ENCODE measurements around the gene PDP2. TPM values are rescaled to one million over a fixed set of nuclear protein-coding genes. Genes with fewer than 3 reads are reported as not detected.
A peak's percentile ranks its signal among the peaks of the same experiment; 100 is the strongest.
"Not testable (repeated sequence)": the region's sequence is repeated elsewhere in the genome, so short reads cannot be mapped to it uniquely, and the experiment has no call there.

Gene PDP2
- total RNA-seq, 1 experiment from 2014 or later: 10.5 TPM

DNA sequence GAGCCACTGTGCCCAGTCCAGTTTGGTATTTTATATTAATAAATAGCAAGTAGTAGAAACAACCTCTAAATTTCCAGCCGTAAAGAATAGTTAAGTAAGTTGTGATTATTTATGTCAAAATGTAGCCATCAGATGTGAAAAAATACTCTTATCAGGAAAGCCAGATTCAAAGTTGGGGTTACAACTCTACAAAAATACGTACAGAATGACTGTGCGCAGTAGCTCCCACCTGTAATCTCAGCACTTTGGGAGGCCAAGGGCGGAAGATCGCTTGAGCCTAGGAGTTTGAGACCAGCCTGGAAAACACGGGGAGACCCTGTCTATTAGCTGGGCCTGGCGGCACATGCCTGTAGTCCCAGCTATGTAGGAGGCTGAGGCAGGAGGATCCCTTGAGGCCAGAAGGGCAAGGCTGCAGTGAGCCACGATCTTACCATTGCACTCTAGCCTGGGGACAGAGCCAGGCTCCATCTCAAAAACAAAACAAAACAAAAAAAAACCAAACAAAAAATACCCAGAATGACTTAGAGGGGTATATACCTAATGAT is 1.7 kb downstream of the PDP2 start:
- no peak for DNase-seq (ENCODE audit: extremely low read depth, low read depth)

DNA sequence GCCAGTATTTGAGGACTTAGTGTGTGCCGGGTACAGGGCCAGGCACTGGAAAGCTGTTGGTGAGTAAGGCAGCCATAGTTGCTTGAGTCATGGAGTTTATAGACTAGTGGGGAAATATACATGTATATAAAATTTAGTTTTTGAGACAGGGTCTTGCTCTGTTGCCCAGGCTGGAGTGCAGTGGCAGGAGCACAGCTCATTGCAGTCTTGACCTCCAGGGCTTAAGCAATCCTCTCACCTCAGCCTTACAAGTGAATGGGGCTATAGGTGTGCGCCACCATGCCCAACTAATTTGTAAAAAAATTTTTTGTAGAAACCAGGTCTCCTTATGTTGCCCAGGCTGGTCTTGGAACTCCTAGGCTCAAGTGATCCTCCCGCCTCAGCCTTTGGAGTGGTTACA is 2.4 kb downstream of the PDP2 start:
- DNase-seq (ENCODE audit: extremely low read depth, low read depth): no peak

DNA sequence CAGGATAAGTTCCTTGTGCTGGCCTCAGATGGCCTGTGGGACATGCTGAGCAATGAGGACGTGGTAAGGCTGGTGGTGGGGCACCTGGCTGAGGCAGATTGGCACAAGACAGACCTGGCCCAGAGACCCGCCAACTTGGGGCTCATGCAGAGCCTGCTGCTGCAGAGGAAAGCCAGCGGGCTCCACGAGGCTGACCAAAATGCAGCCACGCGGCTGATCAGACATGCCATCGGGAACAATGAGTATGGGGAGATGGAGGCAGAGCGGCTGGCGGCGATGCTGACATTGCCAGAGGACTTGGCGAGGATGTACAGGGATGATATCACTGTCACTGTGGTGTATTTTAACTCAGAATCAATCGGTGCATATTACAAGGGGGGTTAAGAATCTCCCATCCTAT is 5.2 kb downstream of the PDP2 start:
- DNase-seq (ENCODE audit: extremely low read depth, low read depth): no peak

DNA sequence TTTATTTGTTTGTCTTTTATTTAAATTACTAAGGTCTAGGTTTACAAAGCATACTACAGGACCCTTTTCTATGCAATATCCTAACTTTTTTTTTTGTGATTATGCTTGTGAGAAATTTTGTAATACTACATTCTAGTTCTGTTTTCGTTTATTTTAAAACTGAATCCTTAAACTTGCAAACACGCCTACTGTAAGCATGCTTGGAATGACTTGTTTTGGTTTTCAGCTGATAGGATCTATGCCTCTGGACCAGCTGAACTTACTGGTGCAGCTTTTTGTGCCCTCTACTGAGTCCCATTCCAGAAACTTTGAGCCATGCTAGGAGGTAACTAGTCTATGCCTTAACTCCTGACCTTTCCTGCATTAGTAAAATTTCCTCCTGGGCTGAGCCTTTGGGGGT is 6.0 kb downstream of the PDP2 start:
- no peak for DNase-seq (ENCODE audit: extremely low read depth, low read depth)

GRCh38 chr16:66886914-66887313 is 6.6 kb downstream of the PDP2 start:
- no peak for DNase-seq (ENCODE audit: extremely low read depth, low read depth)

GRCh38 chr16:66888647-66889615 is 8.6 kb downstream of the PDP2 start:
- DNase-seq (ENCODE audit: extremely low read depth, low read depth): no peak

DNA sequence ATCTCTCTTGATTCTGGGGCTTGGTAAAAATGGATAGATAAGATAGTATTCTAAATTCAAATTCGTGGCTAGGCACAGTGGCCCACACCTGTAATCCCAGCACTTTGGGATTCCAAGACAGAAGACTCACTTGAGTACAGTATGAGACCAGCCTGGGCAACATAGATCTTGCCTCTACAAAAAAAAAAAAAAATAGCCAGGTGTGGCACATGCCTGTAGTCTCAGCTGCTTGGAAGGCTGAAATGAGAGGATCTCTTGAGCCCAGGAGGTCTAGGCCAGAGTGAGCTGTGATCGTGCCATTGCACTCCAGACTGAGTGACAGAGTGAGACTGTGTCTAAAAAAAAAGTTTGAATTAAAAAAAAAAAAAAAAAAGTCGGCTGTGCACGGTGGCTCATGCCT is 9.3 kb downstream of the PDP2 start:
- DNase-seq (ENCODE audit: extremely low read depth, low read depth): no peak

DNA sequence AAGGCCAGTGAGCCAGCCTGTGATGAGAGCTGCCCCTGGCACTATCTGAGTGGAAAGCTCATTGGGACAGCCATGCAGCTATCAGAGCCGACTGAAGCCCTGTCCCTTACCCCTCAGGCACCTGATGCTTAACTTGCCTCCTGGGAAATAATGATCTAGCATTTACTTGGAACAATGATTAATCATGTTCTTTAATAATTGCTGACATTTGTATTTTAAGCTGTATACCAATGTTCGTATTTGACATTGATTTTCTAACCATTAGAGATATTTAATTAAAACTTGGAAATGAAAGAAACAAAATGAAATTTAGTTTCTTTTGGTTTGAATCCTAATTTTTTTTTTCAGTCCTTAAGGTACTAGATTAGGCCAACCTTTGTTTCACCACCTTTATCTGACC is 10.5 kb downstream of the PDP2 start:
- DNase-seq (ENCODE audit: extremely low read depth, low read depth): no peak

DNA sequence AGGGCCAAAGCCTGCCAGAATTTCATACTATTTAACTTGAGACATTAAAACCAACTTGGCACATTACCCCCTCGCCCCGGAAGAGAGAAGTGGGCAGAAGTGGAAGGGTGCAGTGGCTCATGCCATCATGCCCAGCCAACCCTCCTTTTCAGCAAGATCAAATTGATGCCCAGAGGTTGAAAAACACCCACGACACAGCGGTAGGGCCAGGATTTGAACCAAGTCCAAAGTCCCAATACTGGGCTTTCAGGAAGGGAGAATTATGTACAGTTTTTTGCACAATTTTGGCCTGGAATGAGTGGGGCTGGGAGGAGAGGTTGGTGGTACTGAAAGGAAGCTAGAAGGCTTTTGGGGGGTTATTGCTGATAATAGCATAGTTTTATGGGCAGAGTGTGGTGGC is 11.0 kb downstream of the PDP2 start:
- no peak for DNase-seq (ENCODE audit: extremely low read depth, low read depth)

GRCh38 chr16:66891797-66892196 is 11.5 kb downstream of the PDP2 start:
- DNase-seq (ENCODE audit: extremely low read depth, low read depth): no peak

DNA sequence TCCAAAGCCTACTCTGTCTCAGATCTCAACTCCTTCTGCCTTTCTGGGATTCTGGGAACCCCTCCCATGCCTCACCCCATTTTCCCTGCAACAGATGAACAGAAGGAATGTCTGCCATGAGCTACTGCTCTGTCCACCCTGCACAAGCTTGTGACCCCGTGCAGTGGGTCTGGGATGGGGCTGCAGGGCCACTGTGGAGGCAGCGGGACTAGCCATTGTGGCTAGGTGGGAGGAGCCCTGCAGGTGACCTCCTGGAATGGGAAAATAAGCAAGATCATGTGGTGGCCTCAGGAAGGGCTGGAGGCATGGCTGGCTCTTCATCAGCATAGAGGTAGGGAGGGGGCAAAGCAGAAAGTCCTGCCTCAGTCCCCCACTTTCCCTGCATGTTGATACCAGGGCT is 13.7 kb downstream of the PDP2 start:
- no peak for DNase-seq (ENCODE audit: extremely low read depth, low read depth)

DNA sequence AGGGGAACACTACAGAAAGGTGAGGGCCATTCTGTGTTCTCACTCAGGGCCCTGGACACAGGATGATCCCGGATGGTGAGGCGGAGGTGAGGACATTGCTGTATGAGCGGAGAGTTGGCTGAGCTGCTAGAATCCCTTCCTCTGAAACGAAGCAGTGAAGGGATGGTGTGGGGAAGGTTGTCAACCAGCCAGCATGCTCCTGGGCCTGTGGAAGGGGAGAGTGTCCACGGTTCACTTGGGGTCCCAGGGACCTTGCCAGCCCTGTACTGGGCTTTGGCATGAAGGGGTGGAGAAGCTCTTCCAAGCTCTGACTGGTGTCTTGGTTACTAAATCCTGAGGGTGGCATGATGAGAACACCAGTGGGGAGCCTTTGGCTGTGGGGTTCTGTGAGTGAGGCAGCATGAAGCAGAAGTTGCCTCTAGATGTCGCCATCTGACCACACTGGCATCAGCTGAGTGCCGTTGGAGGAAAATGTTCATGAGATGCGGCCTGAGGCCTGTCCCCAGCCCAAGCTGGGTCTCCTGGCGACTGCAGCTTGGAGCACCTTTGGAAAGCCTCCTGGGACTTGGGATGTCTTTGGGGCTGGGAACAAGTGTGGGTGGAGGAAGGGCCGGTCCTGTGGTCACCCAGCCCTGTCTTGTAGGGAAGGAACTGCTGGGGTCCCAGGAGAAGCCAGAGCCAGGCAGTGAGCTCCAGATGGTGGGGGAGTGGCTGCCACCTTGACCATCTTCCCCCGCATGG is 14.8 kb downstream of the PDP2 start:
- peak; percentile 85 for DNase-seq (ENCODE audit: extremely low read depth, low read depth)

GRCh38 chr16:66895689-66895979 is 15.3 kb downstream of the PDP2 start:
- no peak for DNase-seq (ENCODE audit: extremely low read depth, low read depth)

- DNase-seq (ENCODE audit: extremely low read depth, low read depth): no peak
Observed at GRCh38 chr16:66895999-66896398, 15.7 kb downstream of the PDP2 start.

- not testable (repeated sequence) for DNase-seq (ENCODE audit: extremely low read depth, low read depth)
Observed at GRCh38 chr16:66896682-66897081, 16.4 kb downstream of the PDP2 start.

DNA sequence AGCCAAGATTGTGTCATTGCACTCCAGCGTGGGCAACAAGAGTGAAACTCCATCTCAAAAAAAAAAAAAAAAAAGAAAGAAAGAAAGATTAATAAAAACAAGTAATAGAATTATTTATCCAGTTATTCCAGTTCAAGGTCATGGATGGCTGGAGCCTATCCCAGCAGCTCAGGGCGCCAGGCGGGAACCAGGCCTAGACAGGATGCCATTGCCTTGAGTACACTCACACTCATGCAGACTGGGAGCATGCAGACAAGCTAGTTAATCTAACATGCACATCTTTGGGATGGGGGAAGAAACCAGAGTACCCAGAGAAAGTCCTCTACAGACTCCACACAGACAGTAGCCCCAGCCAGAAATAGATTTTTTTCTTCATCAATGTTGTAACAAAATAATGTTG is 17.9 kb downstream of the PDP2 start:
- no peak for DNase-seq (ENCODE audit: extremely low read depth, low read depth)

DNA sequence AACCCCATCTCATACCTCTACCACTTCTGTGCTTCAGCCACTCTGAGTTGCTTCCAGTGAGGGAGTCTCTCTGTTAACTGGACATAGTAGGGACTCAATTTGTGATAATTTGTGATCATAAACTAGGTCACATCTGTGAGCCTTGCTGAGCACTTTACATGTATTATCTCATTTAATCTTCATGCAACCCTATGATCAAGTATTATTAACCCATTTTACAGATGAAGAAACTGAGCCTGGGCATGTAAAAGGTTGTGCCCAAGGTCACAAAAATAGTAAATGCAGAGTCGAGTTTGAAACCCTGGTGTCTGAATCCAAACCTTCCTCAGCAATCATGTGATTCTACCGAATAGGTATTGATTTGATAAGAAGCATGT is 18.6 kb downstream of the PDP2 start:
- DNase-seq (ENCODE audit: extremely low read depth, low read depth): no peak

DNA sequence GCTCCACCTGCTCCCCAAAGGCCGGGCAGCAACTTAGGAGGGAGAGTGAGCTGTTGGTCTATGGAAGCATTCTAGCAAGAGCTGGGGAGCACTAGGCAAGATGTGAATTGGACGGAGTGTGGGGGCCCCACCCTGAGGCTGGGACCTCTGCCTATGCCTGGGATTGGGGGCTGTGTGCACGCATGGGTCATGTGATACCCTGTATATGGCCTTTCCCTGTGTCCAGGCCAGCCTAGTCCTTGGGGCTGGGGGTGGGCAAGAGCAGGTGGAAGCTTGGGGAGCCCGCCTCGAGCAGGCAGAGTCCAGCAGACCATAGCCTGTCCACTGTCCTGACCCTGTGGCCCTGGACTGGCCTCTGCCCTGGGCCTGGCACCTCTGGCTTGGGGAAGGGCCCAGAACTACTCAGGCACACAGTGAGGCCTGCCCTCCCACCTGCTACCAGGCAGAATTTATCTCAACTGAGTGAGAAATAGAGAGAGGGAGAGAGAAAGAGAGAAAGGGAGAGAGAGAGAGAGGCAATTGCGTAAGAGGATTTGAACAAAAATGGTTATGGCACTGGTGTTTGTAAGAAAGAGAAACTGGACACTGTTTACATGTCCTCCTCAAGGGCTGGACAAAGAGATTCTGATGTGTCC is 19.1 kb downstream of the PDP2 start:
- DNase-seq (ENCODE audit: extremely low read depth, low read depth): no peak

GRCh38 chr16:66899945-66900710 is 19.8 kb downstream of the PDP2 start:
- peak; percentile 39 for DNase-seq (ENCODE audit: extremely low read depth, low read depth)

- DNase-seq (ENCODE audit: extremely low read depth, low read depth): no peak
Observed at GRCh38 chr16:66900721-66901441, 20.6 kb downstream of the PDP2 start.
